GM12801 (cell line): ENCODE data around the gene SRPX.

Experiments
- CTCF ChIP-seq: IDR thresholded peaks from one replicate; pipeline ENCODE4 v1.5.1; 2011; ENCODE audit warnings: control low read depth; ENCODE audit not compliant: insufficient read length; ENCODE audit errors: extremely low read depth

Gene SRPX

GRCh38 chrX:38240541-38240940 lies 19.9 kb upstream of the SRPX start:
- TF ChIP-seq CTCF, result no peak

- no peak for TF ChIP-seq CTCF
These were observed 16.4 kb upstream of the SRPX start for GRCh38 chrX:38236901-38237615.

GRCh38 chrX:38233891-38234667 lies 13.4 kb upstream of the SRPX start:
- TF ChIP-seq CTCF, result no peak

GRCh38 chrX:38232079-38232686 lies 11.5 kb upstream of the SRPX start:
- TF ChIP-seq CTCF, result no peak

- TF ChIP-seq CTCF, result no peak
These were observed 4.4 kb upstream of the SRPX start for GRCh38 chrX:38225093-38225492.

- no peak for TF ChIP-seq CTCF
These were observed 3.5 kb upstream of the SRPX start for GRCh38 chrX:38224160-38224559.

- no peak for TF ChIP-seq CTCF
These were observed 789 bp upstream of the SRPX start for GRCh38 chrX:38221391-38221929.
